GM10248 (cell line): ENCODE data around the gene MXD1.

Experiments used
- CTCF ChIA-PET: fragments of 300-600 bp; sonication (Branson Sonifier 250); formaldehyde crosslinking; extraction: SDS; loops from one replicate; lab custom pipeline; 2021; ENCODE audit warnings: antibody characterized with exemption; lab: Yijun Ruan, JAX
- POLR2A ChIA-PET: fragments of 350-650 bp; sonication (Branson Sonifier 250); formaldehyde crosslinking; extraction: SDS; loops from one replicate; lab custom pipeline; 2020; ENCODE audit warnings: antibody characterized with exemption; lab: Yijun Ruan, JAX
- DNase-seq: peaks from one replicate; pipeline ENCODE4 v3.0.0; 2012; ENCODE audit errors: extremely low spot score
- CTCF ChIP-seq: IDR thresholded peaks from 2 replicates; pipeline ENCODE4 v1.5.1; 2012; ENCODE audit warnings: mild to moderate bottlenecking, low read depth; ENCODE audit errors: extremely low read depth, missing control alignments, control extremely low read depth

Gene MXD1

GRCh38 chr2:69958480-69958879 lies 43.6 kb downstream of the MXD1 start:
- ChIA-PET CTCF (interaction anchor here (0.9 to 1.6 kb wide), 2 partner anchors 90 to 113 kb away, joined by 3 read pairs; no protein-coding TSS in a partner anchor), POLR2A (no interaction called here)
- TF ChIP-seq CTCF: no peak
- DNase-seq: no peak

GRCh38 chr2:69959425-69959824 lies 44.5 kb downstream of the MXD1 start:
- TF ChIP-seq CTCF: no peak
- ChIA-PET POLR2A (no interaction called here), CTCF (interaction anchor here (0.9 kb wide), 1 partner anchor 89 kb away, joined by 3 read pairs; no protein-coding TSS in a partner anchor)
- DNase-seq: no peak

GRCh38 chr2:69960821-69961220 lies 45.9 kb downstream of the MXD1 start:
- ChIA-PET POLR2A (no interaction called here), CTCF (interaction anchor here (1.1 kb wide), 2 partner anchors 12 to 37 kb away, joined by 3 to 5 read pairs; no protein-coding TSS in a partner anchor)
- DNase-seq: no peak
- TF ChIP-seq CTCF: no peak

GRCh38 chr2:69961496-69961895 lies 46.6 kb downstream of the MXD1 start, which contains the start of gene ASPRV1:
TSS of gene ASPRV1 (minus strand) at chr2:69961631. CDS start at chr2:69961436, 195 bp downstream.
- POLR2A ChIA-PET: no interaction called here
- DNase-seq: no peak
- no peak for TF ChIP-seq CTCF
- CTCF ChIA-PET: no interaction called here

GRCh38 chr2:69962986-69963730 lies 48.2 kb downstream of the MXD1 start:
- ChIA-PET CTCF (interaction anchor here (1.3 kb wide), 1 partner anchor 31 kb away, joined by 4 read pairs; no protein-coding TSS in a partner anchor), POLR2A (no interaction called here)
- DNase-seq: no peak
- no peak for TF ChIP-seq CTCF

- DNase-seq: no peak
- ChIA-PET POLR2A (no interaction called here), CTCF (interaction anchor here (1.3 kb wide), 2 partner anchors 21 to 30 kb away, joined by 3 to 4 read pairs; no protein-coding TSS in a partner anchor)
- TF ChIP-seq CTCF: no peak
These were observed 49.5 kb downstream of the MXD1 start for GRCh38 chr2:69964353-69964841.
